ENCODE measurements around the gene CHKA.

The CHKA gene

DNA sequence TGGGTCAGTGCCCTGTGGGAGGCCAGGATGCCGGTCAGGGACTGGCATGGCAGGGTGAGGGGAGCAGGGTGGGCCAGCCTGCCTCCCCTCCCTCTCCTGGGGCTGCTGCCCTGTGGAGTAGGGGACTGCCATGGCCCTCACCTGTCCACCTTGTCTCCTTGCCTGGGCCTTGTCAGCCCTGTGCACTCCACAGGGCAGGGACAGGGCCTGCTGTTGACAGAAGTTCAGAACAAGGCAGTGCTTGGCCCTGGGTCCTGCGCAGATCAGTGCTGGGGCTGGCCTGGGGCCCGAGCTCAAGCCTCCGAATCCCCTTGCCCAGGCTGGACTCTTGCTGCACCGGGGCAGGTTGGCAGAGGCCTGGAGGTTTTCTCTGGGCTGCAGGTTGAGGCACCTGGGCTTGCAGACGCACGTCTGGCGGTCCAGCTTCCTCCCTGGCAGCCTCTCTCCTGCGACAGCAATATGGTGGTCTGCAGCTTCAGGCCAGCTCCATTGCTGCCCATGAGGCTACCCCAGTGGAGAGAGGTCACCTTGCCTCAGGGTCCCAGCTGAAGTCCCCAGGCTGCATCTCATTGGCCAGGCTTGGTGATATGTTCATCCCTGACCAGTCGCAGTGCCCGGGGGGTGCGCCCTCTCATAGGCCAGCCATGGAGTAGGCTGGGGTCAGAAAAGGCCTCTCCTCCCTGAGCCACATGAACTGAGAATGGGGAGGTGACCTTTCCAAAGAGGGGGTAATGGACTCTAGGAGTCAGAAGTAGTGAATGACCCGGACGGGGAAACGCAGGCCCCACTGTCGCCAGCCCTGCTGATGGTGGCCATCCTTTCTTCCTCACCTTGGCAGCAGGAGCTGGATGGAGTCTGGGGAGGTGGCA is 21.5 kb upstream of the CHKA start:
- no peak for DNase-seq

GRCh38 chr11:68142028-68142412 is 20.8 kb upstream of the CHKA start:
- no peak for DNase-seq

- no peak for DNase-seq
Observed at GRCh38 chr11:68141246-68142027, 20.2 kb upstream of the CHKA start.

GRCh38 chr11:68140496-68141245 is 19.5 kb upstream of the CHKA start:
- no peak for DNase-seq

GRCh38 chr11:68138237-68138636 is 17.0 kb upstream of the CHKA start:
- no peak for DNase-seq

GRCh38 chr11:68137833-68138232 is 16.6 kb upstream of the CHKA start:
- DNase-seq = peak; percentile 45

- no peak for DNase-seq
Observed at GRCh38 chr11:68136866-68137265, 15.7 kb upstream of the CHKA start.

GRCh38 chr11:68135161-68135560 is 14.0 kb upstream of the CHKA start:
- no peak for DNase-seq

DNA sequence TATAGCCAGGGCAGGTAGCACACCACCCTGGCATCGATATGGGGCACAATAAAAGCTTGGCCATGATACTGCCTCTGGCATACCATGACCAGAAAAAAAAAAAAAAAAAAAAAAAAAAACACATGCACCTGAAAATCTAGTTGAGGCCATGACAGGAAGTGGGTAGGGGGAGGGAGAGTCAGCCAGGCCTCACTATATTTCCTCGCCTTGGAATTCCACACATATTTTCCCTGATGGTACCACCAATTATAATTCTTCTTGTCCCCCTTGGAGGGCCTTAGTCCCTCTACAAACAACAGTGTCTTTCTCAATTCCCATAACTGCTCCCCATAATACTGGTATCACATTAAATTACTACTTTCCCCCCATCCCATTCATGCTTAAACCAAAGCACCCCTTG is 12.6 kb upstream of the CHKA start:
- DNase-seq = no peak

GRCh38 chr11:68130121-68130520 is 8.9 kb upstream of the CHKA start:
- DNase-seq = no peak

GRCh38 chr11:68128682-68129327 is 7.6 kb upstream of the CHKA start:
- DNase-seq = no peak

DNA sequence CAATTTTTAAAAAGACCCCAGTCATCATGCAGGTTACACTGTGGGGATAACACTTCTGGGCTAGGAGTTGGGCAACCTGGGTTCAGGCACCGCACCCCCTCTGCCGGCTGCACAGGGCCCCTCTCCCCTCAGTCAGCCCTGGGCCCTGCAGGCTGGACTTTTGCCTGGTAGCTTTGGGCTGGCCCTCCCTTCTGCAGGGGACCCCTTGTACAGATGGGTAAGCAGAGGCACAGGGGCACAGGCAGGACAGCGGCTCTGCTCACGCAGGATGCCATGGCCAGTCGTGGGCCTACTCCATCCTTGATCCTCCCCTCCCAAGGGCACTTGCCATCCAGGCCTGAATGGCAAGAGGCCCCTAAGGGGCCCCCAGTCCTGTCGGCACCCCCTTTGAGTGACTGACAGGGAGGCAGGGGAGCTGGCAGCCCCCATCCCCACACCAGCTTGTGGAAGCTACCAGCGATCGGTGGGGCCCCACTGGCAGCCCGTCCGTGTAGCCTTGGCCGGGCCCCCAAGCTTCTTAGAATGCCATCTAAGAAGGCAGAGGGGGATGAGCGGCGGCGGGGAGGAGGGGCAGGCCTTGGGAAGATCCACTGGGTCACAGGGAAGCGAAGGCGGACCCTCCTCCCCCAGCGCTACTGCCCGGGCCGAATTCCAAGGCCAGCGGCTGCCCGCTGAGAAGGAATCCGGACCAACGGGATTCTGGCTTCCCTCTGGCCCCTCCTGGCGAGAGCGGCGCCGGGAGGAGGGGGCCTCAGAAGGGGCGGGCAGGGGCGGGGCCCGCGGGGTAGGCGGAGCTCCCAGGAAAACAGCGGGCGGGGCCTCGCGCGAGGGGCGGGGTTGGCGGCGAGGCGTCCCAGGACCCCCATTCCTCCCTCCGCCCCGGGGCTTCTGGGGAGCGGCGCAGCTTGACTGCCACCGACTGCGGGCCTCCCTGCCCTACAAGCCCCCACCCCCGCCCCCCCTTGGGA is 6.8 kb upstream of the CHKA start:
- no peak for DNase-seq

DNA sequence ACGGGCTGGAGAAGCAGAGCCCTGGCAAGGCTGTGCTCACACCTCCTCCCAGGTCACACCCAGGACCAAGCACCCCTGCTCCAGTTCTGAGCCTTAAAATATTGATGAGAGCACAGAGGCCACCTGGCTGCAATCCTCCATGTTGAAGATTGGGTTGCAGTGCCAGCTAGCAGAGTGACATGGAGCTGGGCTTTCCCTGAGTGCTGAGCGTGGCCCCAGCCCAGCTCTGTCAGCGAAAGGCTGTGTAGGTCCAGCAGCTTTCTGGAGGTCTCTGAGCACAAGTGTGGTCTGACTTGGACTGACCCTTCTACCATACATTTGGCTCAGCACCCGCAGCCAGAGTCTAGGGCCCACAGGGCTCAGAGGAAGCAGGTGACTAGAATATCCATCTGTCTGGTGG is 4.0 kb upstream of the CHKA start:
- no peak for DNase-seq

- no peak for DNase-seq
Observed at GRCh38 chr11:68122936-68123539, 1.9 kb upstream of the CHKA start.

- DNase-seq = peak; percentile 58
Observed at GRCh38 chr11:68120273-68121066, 718 bp downstream of the CHKA start.

DNA sequence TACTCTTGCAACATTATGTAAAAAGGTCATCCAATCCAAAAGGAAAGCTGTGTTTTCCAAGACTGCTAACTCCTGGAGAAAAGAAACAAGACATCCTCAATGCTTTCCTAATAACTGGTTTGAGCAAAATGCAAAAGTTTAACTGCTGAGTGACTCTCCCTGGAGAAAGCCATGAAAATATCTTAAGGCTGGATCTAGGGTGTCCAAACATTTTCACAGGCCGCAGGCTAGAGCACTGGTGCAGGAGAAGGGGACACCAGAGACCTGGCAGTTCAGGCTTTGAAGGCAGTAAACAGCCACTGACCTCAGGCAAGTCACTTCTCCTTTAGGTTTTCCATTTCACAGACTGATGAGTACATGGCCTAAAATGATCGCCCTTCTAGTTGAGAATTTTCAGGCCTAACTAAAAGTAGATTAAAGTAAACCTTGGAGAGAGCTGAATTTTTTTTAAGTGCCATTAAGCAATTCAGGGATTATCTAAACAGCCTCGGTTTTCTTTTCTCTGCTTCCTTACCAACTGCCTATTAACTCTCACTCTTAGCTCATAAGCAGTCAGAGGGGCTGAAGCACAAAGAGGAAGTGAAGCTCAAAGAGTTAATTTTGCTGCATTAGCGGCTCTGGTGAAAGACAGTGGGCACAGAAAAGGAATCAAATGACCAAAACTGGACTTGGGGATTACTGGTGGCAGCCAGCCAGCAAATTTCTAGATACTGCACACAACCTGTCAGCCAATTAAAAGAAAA is 2.3 kb downstream of the CHKA start:
- DNase-seq = no peak

DNA sequence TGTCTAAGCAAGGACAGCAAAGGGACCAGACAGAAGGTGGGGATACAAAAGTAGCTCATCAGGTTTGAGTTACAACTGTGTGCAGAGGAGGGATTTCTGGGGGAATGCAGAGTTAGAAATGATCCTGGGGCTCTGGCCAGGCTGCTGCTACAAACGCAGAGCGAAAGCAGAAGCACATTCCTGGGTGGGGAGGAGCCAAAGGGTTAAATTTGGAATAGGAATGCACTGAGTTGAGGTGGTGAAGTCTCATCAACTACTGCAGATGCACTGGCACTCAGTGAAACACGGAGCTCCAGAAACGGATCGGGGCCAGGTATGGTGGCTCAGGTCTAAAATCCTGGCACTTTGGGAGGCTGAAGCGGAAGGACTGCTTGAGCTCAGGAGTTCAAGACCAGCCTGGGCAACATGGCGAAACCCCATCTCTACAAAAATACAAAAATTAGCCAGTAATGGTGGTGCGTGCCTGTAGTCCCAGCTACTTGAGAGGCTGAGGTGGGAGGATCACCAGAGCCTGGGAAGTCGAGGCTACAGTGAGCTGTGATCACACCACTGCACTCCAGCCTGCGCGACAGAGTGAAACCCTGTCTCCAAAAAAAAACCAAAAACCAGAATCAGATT is 3.2 kb downstream of the CHKA start:
- no peak for DNase-seq

GRCh38 chr11:68116974-68117373 is 4.2 kb downstream of the CHKA start:
- DNase-seq = no peak

DNA sequence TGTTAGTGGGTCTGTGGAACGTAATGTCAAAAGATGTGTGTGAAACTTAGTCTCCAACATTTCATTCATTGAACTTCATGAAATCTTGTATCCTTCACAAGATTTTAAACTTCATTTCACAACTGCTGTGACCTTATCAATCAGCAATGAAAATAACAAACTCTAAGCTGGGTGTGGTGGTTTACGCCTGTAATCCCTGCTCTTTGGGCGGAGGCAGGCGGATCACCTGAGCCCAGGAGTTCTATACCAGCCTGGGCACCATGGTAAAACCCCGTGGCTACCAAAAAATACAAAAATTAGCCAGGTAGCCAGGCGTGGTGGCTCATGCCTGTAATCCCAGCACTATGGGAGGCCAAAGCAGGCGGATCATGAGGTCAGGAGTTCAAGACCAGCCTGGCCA is 5.1 kb downstream of the CHKA start:
- no peak for DNase-seq

All from NCI-H510A (cell line).